Activated CD8-positive, alpha-beta T cell treated with anti-CD3 and anti-CD28 coated beads for 36 hours (primary cell): ENCODE measurements around the gene PSMG3. TPM values are rescaled to one million over a fixed set of nuclear protein-coding genes. Genes with fewer than 3 reads are reported as not detected.

Source experiments
- ATAC-seq: fragments of 200-7000 bp; cut with Tn5 transposase; one replicate; pipeline ENCODE4 v1.10.0; 2021; ENCODE audit warnings: mild to moderate bottlenecking, moderate library complexity
- CTCF ChIA-PET: fragments of 350-600 bp; sonication (Branson Sonifier 250); formaldehyde crosslinking; loops from one replicate; lab custom pipeline; 2021; ENCODE audit warnings: antibody characterized with exemption; lab: Charles Lee
- POLR2A ChIA-PET: fragments of 350-600 bp; sonication (Branson Sonifier 250); formaldehyde crosslinking; loops from one replicate; lab custom pipeline; 2021; ENCODE audit warnings: antibody characterized with exemption; lab: Charles Lee
- DNase-seq: peaks from one replicate; pipeline ENCODE4 v3.0.0-alpha.2; 2020
- H3K27ac Mint-ChIP-seq: one replicate; pipeline ENCODE4 v1.8.0; 2021; ENCODE audit warnings: mild to moderate bottlenecking, mixed read lengths
- H3K27me3 Mint-ChIP-seq: one replicate; pipeline ENCODE4 v1.8.0; 2021; ENCODE audit warnings: mixed read lengths
- H3K36me3 Mint-ChIP-seq: one replicate; pipeline ENCODE4 v1.8.0; 2021; ENCODE audit warnings: low read depth, mixed read lengths
- H3K4me1 Mint-ChIP-seq: one replicate; pipeline ENCODE4 v1.8.0; 2021; ENCODE audit warnings: low read depth, mixed read lengths
- H3K4me3 Mint-ChIP-seq: one replicate; pipeline ENCODE4 v1.8.0; 2021; ENCODE audit warnings: mild to moderate bottlenecking, moderate library complexity, mixed read lengths
- H3K9me3 Mint-ChIP-seq: one replicate; pipeline ENCODE4 v1.8.0; 2021; ENCODE audit warnings: mixed read lengths
- CTCF ChIP-seq: fragments of 200-600 bp; IDR thresholded peaks from one replicate; pipeline ENCODE4 v1.8.0; 2022; ENCODE audit warnings: antibody characterized with exemption, mild to moderate bottlenecking
- intact Hi-C: fragments of 100-400 bp; cut with micrococcal nuclease; formaldehyde crosslinking; loops from one replicate; pipeline ENCODE4 v1.10.0; 2022
- total RNA-seq, 2 experiments: library from RNA; stranded (reverse); gene quantifications; one replicate each; pipeline ENCODE4 v1.2.3, GENCODE V29; 2021

Gene PSMG3
- total RNA-seq, 2 experiments from 2014 or later = 38.9 to 41.5 TPM

GRCh38 chr7:1576521-1577253 is 6.9 kb upstream of the PSMG3 start:
- Mint-ChIP-seq H3K27ac (no peak overlapping the region), H3K4me1 (peaks cover 18% of the 10 kb centered on the region), H3K9me3 (no peaks in the 10 kb centered on the region), H3K27me3 (no peaks in the 10 kb centered on the region), H3K4me3 (no peak overlapping the region), H3K36me3 (peaks cover 3% of the 10 kb centered on the region)
- no peak for TF ChIP-seq CTCF
- ChIA-PET CTCF (no interaction called here), POLR2A (no interaction called here)
- ATAC-seq (no peak), DNase-seq (no peak)
- intact Hi-C loops = no loop called here

DNA sequence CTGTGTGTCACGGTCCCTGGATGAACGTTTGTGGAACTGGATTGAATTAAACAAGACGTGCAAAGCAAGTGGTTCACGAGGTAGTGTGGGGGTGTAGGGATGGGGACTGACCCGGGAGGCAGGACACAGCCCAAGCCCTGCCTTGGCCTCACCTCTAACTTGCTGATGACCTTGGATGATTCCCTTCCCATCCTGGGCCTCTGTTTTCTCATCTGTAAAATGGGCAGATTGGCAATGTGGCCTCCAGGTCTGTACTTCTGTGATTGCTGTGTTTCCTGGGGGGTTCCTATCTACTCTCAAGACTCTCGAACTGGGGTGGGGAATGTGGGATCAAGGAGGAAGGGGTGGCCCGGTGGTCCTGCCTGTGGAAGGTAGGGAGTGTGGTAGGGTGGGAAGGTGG is 6.0 kb upstream of the PSMG3 start:
- no peak for ATAC-seq
- Mint-ChIP-seq H3K4me1 (peaks cover 24% of the 10 kb centered on the region), H3K36me3 (peaks cover 6% of the 10 kb centered on the region), H3K9me3 (no peaks in the 10 kb centered on the region), H3K27me3 (no peaks in the 10 kb centered on the region), H3K27ac (no peak overlapping the region), H3K4me3 (no peak overlapping the region)
- no peak for DNase-seq
- no peak for TF ChIP-seq CTCF
- ChIA-PET POLR2A (no interaction called here), CTCF (no interaction called here)
- intact Hi-C loops = no loop called here

DNA sequence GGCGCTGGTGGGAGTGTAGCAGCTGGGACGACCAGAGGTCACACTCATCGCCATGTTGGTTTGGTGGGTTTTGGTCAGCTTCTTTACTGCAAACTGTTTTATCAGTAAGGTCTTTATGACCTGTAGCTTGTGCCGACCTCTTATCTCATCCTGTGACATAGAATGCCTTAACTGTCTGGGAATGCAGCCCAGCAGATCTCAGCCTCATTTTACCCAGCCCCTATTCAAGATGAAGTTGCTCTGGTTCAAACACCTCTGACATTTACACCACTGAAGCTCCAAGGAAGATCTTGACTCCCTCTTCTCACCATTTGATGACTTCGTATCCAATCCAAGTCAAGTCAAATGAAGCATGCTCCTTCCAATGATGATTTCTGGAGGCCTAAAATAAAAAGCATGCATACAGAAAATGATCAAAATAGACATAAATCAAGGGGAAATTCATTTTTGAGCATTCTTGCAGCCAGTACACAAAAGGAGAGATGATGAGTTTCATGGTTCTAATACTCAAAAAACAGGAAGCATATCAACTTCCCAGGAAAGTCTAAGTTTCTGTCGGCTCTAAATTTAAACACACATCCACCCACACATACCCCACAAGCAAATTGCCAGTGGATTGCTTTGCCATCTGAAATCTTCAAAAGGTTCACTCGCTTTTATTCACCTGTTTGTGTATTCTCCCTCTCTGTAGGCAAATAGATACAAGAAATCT is 2.4 kb upstream of the PSMG3 start:
- Mint-ChIP-seq H3K4me3 (no peak overlapping the region), H3K27ac (peak overlapping the region; percentile 6), H3K36me3 (peaks cover 15% of the 10 kb centered on the region), H3K4me1 (peaks cover 32% of the 10 kb centered on the region), H3K27me3 (no peaks in the 10 kb centered on the region), H3K9me3 (no peaks in the 10 kb centered on the region)
- ATAC-seq (no peak), DNase-seq (no peak)
- ChIA-PET CTCF (no interaction called here), POLR2A (no interaction called here)
- intact Hi-C loops = no loop called here
- TF ChIP-seq CTCF = no peak

DNA sequence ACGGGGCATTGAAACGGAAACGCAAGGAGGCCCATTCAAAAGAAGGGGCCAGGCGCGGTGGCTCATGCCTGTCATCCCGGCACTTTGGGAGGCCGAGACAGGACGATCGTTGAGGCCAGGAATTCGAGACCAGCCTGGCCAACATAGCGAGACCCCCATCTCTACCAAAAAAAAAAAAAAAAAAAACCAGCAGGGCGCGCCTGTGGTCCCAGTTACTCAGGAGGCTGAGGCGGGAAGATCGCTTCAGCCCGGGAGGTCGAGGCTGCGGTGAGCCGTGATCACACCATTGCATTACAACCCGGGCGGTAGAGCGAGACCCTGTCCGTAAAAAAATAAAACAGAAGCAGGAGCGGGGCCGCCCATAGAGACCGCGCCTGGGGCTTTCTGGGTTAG is 396 bp downstream of the PSMG3 start:
- no peaks in the 10 kb centered on the region for H3K9me3 Mint-ChIP-seq
- peaks cover 38% of the 10 kb centered on the region for H3K4me1 Mint-ChIP-seq
- ChIA-PET CTCF (no interaction called here), POLR2A (interaction anchor here (0.8 to 1.4 kb wide), 2 partner anchors 13 to 66 kb away, joined by 3 read pairs; no protein-coding TSS in a partner anchor)
- peaks cover 26% of the 10 kb centered on the region for H3K36me3 Mint-ChIP-seq
- DNase-seq = no peak
- H3K4me3 Mint-ChIP-seq = peak overlapping the region; percentile 81
- H3K27me3 Mint-ChIP-seq = no peaks in the 10 kb centered on the region
- peak overlapping the region; percentile 83 for H3K27ac Mint-ChIP-seq
- TF ChIP-seq CTCF = no peak
- no peak for ATAC-seq
- intact Hi-C loops = no loop called here

DNA sequence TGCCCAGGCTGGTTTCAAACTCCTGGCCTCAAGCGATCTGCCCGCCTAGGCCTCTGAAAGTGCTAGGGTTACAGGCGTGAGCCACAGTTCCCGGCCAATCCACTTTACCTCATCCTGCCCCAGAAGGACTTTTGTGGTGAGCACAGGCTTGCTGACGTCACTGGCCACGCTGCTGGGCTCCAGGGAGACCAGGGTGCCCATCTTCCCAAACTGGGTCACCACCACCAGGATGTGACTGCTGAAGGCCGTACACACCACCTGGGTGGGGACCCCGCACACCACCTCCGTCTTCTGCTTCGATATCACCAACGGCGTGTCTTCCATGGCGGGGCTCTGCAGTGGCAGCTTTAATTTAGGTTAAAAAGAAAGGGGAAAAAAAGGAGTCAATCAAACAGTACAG is 816 bp downstream of the PSMG3 start:
- no peak for TF ChIP-seq CTCF
- ChIA-PET POLR2A (interaction anchor here (0.8 kb wide), 1 partner anchor 65 kb away, joined by 3 read pairs; no protein-coding TSS in a partner anchor), CTCF (no interaction called here)
- ATAC-seq (no peak), DNase-seq (peak; percentile 49)
- intact Hi-C loops = no loop called here
- Mint-ChIP-seq H3K36me3 (peaks cover 26% of the 10 kb centered on the region), H3K27me3 (no peaks in the 10 kb centered on the region), H3K9me3 (no peaks in the 10 kb centered on the region), H3K4me3 (peak overlapping the region; percentile 81), H3K4me1 (peaks cover 38% of the 10 kb centered on the region), H3K27ac (peak overlapping the region; percentile 83)
